ENCODE measurements around the gene PHC2. TPM values are rescaled to one million over a fixed set of nuclear protein-coding genes. Genes with fewer than 3 reads are reported as not detected.

PHC2 gene
- total and polyA plus RNA-seq, 8 donors, result 21.8 to 62.1 (median 42.6) TPM

- no peak overlapping the region for H3K27ac ChIP-seq
- H3K4me1 ChIP-seq, result no peaks in the 10 kb centered on the region
- H3K36me3 ChIP-seq, result no peaks in the 10 kb centered on the region
- no peak for DNase-seq
- WGBS, 2 donors, result 88 to 92% methylated on average over 3 of the region's 3 CpGs
- ATAC-seq, result no peak
- intact Hi-C loops (cut with DNase I), result loop anchor here in 1 of 3 donors (10.0 kb wide), 1 partner anchor 75 kb away; no protein-coding TSS in a partner anchor
- H3K4me3 ChIP-seq, result no peak overlapping the region
- H3K9me3 ChIP-seq, result no peaks in the 10 kb centered on the region
- no peaks in the 10 kb centered on the region for H3K27me3 ChIP-seq
- no peak for TF ChIP-seq CTCF (IDR thresholded peaks at IDR 0.05)
- FAIRE-seq, result no peak
These were observed 141.1 kb downstream of the PHC2 start for GRCh38 chr1:33289858-33290154.

GRCh38 chr1:33288976-33289857, 141.7 kb downstream of the PHC2 start:
- no peak for FAIRE-seq
- DNase-seq, result peak in 1 of 6 donors; percentile 48
- Histone ChIP-seq H3K27ac (no peak overlapping the region), H3K36me3 (no peaks in the 10 kb centered on the region), H3K27me3 (no peaks in the 10 kb centered on the region), H3K4me1 (no peaks in the 10 kb centered on the region), H3K4me3 (no peak overlapping the region), H3K9me3 (no peaks in the 10 kb centered on the region)
- no peak for ATAC-seq
- intact Hi-C loops (cut with DNase I), result no loop called here
- TF ChIP-seq CTCF (IDR thresholded peaks at IDR 0.05), result no peak
- WGBS, 2 donors, result 93 to 94% methylated on average over 16 of the region's 16 CpGs

- H3K4me3 ChIP-seq, result no peak overlapping the region
- TF ChIP-seq CTCF (IDR thresholded peaks at IDR 0.05), result no peak
- WGBS, 2 donors, result 76 to 85% methylated on average over 2 of the region's 2 CpGs
- no peaks in the 10 kb centered on the region for H3K4me1 ChIP-seq
- ATAC-seq (no peak), DNase-seq (no peak), FAIRE-seq (no peak)
- H3K27me3 ChIP-seq, result no peaks in the 10 kb centered on the region
- H3K27ac ChIP-seq, result no peak overlapping the region
- H3K36me3 ChIP-seq, result peaks cover 0 to 6% (median 4%) of the 10 kb centered on the region in 3 donors
- intact Hi-C loops (cut with DNase I), result no loop called here
- H3K9me3 ChIP-seq, result no peaks in the 10 kb centered on the region
These were observed 143.6 kb downstream of the PHC2 start for GRCh38 chr1:33287317-33287716.

GRCh38 chr1:33286451-33287185, 144.3 kb downstream of the PHC2 start:
- no peaks in the 10 kb centered on the region for H3K27me3 ChIP-seq
- no peak for TF ChIP-seq CTCF (IDR thresholded peaks at IDR 0.05)
- H3K27ac ChIP-seq, result no peak overlapping the region
- no peak for ATAC-seq
- FAIRE-seq, result no peak
- peak in 1 of 6 donors; percentile 21 for DNase-seq
- no peaks in the 10 kb centered on the region for H3K9me3 ChIP-seq
- 82 to 83% methylated on average over 8 of the region's 8 CpGs for WGBS, 2 donors
- intact Hi-C loops (cut with DNase I), result no loop called here
- no peak overlapping the region for H3K4me3 ChIP-seq
- H3K36me3 ChIP-seq, result peaks cover 0 to 13% (median 11%) of the 10 kb centered on the region in 3 donors
- no peaks in the 10 kb centered on the region for H3K4me1 ChIP-seq
